ENCODE results near the gene ROBO2.

DNA sequence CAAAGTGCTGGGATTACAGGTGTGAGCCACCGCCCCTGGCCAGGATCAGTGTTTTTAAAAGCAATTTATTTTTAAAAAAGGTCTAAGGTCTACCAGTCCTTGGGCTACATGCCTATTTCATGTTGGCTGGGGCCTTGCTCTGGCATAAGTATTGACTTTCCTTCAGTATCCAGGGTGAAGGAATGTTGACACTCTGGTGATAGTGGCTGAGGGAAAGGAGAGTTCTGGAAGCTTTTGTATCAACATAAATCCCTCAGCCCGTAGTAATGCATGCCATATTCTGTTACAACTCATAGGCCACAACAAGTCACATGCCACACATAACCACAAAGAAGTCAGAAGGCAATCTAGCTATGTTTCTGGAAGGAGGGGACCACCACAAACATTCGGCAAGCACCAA, 273.9 kb downstream of the ROBO2 start:
- no peak for TF ChIP-seq JUNB (IDR thresholded peaks at IDR 0.05; ENCODE audit: unreplicated experiment)
- TF ChIP-seq, protein P1, sequence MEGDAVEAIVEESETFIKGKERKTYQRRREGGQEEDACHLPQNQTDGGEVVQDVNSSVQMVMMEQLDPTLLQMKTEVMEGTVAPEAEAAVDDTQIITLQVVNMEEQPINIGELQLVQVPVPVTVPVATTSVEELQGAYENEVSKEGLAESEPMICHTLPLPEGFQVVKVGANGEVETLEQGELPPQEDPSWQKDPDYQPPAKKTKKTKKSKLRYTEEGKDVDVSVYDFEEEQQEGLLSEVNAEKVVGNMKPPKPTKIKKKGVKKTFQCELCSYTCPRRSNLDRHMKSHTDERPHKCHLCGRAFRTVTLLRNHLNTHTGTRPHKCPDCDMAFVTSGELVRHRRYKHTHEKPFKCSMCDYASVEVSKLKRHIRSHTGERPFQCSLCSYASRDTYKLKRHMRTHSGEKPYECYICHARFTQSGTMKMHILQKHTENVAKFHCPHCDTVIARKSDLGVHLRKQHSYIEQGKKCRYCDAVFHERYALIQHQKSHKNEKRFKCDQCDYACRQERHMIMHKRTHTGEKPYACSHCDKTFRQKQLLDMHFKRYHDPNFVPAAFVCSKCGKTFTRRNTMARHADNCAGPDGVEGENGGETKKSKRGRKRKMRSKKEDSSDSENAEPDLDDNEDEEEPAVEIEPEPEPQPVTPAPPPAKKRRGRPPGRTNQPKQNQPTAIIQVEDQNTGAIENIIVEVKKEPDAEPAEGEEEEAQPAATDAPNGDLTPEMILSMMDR (conservative IDR thresholded peaks at IDR 0.05; ENCODE audit: low read depth in 2 of 2): no peak
- TF ChIP-seq POLR2AphosphoS5 (IDR thresholded peaks at IDR 0.05; ENCODE audit: low read depth): no peak
- TF ChIP-seq, protein P2, sequence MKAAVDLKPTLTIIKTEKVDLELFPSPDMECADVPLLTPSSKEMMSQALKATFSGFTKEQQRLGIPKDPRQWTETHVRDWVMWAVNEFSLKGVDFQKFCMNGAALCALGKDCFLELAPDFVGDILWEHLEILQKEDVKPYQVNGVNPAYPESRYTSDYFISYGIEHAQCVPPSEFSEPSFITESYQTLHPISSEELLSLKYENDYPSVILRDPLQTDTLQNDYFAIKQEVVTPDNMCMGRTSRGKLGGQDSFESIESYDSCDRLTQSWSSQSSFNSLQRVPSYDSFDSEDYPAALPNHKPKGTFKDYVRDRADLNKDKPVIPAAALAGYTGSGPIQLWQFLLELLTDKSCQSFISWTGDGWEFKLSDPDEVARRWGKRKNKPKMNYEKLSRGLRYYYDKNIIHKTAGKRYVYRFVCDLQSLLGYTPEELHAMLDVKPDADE (IDR thresholded peaks at IDR 0.05): no peak
